Upper lobe of right lung (tissue), 1 donor: ENCODE data around the gene HEPN1. TPM values are rescaled to one million over a fixed set of nuclear protein-coding genes. Genes with fewer than 3 reads are reported as not detected.

ENCODE experiments used
- ATAC-seq: fragments of 200-7000 bp; cut with Tn5 transposase; one replicate; pipeline ENCODE4 v1.9.1; 2020; ENCODE audit warnings: mild to moderate bottlenecking, moderate library complexity
- DNase-seq: peaks from one replicate; pipeline ENCODE4 v3.0.0-alpha.2; 2020
- H3K27ac ChIP-seq: fragments of 200-600 bp; one replicate; pipeline ENCODE4 v1.8.0; 2022
- H3K27me3 ChIP-seq: fragments of 200-600 bp; one replicate; pipeline ENCODE4 v1.8.0; 2022; ENCODE audit warnings: mild to moderate bottlenecking
- H3K36me3 ChIP-seq: fragments of 200-600 bp; one replicate; pipeline ENCODE4 v1.8.0; 2022
- H3K4me1 ChIP-seq: fragments of 200-600 bp; one replicate; pipeline ENCODE4 v1.8.0; 2022
- H3K4me3 ChIP-seq: fragments of 200-600 bp; one replicate; pipeline ENCODE4 v1.8.0; 2022; ENCODE audit warnings: mild to moderate bottlenecking
- H3K9me3 ChIP-seq: fragments of 200-600 bp; one replicate; pipeline ENCODE4 v1.8.0; 2022
- CTCF ChIP-seq: fragments of 200-600 bp; IDR thresholded peaks from one replicate; pipeline ENCODE4 v1.8.0; 2022; ENCODE audit warnings: antibody characterized with exemption
- intact Hi-C: fragments of 100-400 bp; cut with DNase I; formaldehyde crosslinking; loops from one replicate; pipeline ENCODE4 v1.11.0; 2022
- total RNA-seq: library from RNA; stranded (reverse); fragmentation: NEBNext Ultra II Directional; extraction: Animal tissue kit (Norgen Biotek cat#: 25700); gene quantifications from one replicate; pipeline ENCODE4 v1.2.1, GENCODE V29; 2021
- donor health status: DM: no; HTN: yes; CAD: no; lungs with severe emphysema.

HEPN1 gene
- total RNA-seq, 1 donor from 2014 or later: not detected

DNA sequence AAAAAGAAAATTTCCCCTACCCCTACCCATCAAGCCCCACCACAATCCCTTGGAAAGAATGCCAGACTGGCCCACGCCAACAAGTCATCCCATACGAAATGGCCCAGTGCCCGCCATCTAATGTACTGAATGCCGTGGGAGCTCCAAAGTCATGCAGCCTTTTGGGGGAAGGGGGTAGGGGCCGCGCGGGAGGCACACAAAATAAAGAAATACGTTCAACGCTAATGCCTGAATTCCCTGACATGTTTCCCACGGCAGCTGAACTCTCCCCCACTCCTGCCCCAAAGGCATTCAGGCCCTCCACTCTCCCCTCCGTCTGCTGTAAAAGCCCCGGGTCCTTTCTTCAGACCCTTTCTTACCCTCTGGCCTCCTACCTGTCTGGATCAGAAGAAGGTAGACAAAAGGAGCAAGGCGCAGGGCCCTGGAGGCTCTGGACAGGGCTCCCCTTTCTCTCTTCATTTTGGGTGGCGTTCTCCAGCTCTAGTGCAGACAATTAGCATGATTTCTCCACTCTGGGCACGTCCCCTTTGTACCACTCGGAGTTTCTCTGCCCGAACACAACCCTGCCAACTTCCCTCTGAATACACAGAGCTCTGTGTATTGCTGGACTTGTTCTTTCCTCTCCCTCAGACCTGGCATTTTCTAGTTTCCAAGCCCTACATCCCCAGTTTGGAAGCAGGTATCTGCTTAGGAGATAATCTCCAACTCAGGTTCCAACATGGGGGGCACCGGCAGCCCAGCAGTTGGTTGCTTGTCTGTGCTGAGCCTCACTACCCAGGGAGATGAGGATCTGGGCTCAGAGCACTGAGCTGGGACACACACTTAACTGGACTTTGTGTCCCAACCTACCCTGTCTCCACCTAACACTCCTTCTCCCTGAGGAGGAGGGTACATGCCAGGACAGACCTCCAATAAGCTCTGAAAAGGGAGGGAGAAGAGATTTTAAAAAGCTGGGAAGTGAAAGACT, 16.8 kb downstream of the HEPN1 start, which contains the start of gene HEPACAM:
Gene HEPACAM, minus strand, starts transcription at position 500 of the 967 bp plus-strand sequence. Its CDS starts 41 bp downstream, at position 459.
- ATAC-seq: no peak
- no peaks in the 10 kb centered on the region for H3K9me3 ChIP-seq
- H3K4me3 ChIP-seq: no peak within 1 kb of the TSS
- intact Hi-C loops: no loop called here
- TF ChIP-seq CTCF: no peak
- H3K27ac ChIP-seq: no peak within 1 kb of the TSS
- no peaks in the 10 kb centered on the region for H3K4me1 ChIP-seq
- no peaks in the 10 kb centered on the region for H3K36me3 ChIP-seq
- no peaks in the 10 kb centered on the region for H3K27me3 ChIP-seq
- DNase-seq: no peak

DNA sequence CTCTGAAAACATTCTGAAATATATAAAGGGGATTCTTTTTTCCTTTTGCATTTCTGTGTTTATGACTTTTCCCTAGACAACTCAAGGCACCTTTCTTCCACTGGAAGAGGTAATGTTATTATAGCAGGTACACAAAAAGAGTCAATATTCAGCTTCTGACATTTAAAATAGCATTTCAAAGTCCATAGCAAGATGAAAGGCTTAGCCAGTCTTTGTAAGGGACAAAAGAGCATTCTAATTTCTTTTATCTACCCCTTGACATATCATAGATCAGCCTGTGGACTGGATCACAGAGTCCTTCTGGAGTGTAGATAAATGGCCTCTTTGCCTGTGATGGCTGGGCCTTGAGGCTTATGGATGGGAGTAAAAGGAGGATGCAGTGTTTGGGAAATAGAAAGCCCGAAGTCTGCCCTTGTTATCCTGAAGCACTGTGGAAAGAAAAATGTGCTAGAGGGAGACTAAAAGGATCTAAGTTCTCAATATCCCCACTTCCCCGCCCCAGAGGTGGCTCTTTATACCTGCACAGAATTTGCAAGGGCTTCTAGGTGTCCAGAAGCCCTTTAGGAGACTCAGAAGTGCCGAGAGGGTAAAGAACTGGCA, 18.4 kb downstream of the HEPN1 start:
- no peak for ATAC-seq
- no peak for DNase-seq
- Histone ChIP-seq H3K9me3 (no peaks in the 10 kb centered on the region), H3K4me3 (no peak overlapping the region), H3K27me3 (no peaks in the 10 kb centered on the region), H3K4me1 (no peaks in the 10 kb centered on the region), H3K27ac (no peak overlapping the region), H3K36me3 (no peaks in the 10 kb centered on the region)
- intact Hi-C loops: no loop called here
- TF ChIP-seq CTCF: no peak

DNA sequence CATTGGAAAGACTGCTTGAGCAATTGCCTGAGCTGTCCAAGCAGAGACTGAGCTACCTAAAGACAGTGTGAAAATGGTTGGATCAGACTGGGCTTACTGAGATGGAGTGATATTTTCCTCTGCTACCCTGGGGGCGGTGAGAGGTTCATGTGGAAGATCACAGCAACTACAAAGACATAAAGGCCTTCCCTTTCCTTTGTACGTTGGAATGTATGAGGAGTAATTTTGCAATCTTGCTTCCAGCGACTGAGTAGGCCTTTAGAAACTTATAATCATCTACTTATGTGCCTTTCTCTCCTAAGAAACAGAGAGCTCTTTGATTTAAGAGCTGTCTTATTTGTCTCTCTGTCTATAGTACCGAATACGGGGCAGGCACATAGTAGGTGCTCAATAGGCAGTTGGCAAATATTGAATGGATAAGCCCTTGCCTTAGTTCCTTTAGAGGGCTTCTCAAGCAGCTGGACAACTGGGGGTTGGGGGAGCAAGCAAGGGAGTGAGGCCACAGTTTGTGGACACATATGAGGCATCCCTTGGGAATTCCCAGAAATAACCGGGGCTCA, 19.2 kb downstream of the HEPN1 start:
- DNase-seq (no peak), ATAC-seq (no peak)
- no peaks in the 10 kb centered on the region for H3K36me3 ChIP-seq
- no peaks in the 10 kb centered on the region for H3K4me1 ChIP-seq
- intact Hi-C loops: no loop called here
- no peaks in the 10 kb centered on the region for H3K9me3 ChIP-seq
- H3K27ac ChIP-seq: no peak overlapping the region
- no peaks in the 10 kb centered on the region for H3K27me3 ChIP-seq
- no peak overlapping the region for H3K4me3 ChIP-seq
- no peak for TF ChIP-seq CTCF

GRCh38 chr11:124938970-124939369, 19.9 kb downstream of the HEPN1 start:
- Histone ChIP-seq H3K36me3 (no peaks in the 10 kb centered on the region), H3K4me3 (no peak overlapping the region), H3K27ac (no peak overlapping the region), H3K4me1 (no peaks in the 10 kb centered on the region), H3K27me3 (no peaks in the 10 kb centered on the region), H3K9me3 (no peaks in the 10 kb centered on the region)
- ATAC-seq (no peak), DNase-seq (no peak)
- no peak for TF ChIP-seq CTCF
- intact Hi-C loops: no loop called here

DNA sequence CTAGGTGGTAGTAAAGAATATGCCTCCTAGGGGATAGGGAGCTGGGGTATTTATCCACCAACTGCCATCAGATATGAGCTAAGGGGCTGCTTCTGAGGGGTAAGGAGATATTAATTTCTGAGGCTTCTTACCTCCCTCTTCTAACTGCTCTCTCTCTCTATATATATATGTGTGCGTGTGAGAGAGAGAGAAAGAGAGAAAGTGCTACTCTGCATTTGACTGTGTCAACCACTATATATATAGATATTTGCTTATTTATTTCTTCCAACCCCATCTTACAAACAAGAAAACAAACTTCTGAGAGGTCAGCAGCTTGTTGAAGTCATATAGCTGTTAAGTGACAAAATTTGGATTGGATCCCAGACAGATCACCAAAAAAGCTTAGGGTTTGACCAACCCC, 22.7 kb downstream of the HEPN1 start:
- intact Hi-C loops: no loop called here
- no peak for TF ChIP-seq CTCF
- Histone ChIP-seq H3K27ac (no peak overlapping the region), H3K4me3 (no peak overlapping the region), H3K36me3 (no peaks in the 10 kb centered on the region), H3K4me1 (no peaks in the 10 kb centered on the region), H3K27me3 (no peaks in the 10 kb centered on the region), H3K9me3 (no peaks in the 10 kb centered on the region)
- DNase-seq: no peak
- no peak for ATAC-seq
